Urothelium cell line (cell line): Measurements from ENCODE around the gene EHD1.

Experiments used
- DNase-seq: peaks from one replicate; pipeline ENCODE4 v3.0.0; 2011; ENCODE audit warnings: low spot score, mixed read lengths
- FAIRE-seq: peaks from 2 replicates; lab custom pipeline; 2011; peaks lifted over from hg19 to GRCh38; lab: Jason Lieb, UNC

The EHD1 gene

DNA sequence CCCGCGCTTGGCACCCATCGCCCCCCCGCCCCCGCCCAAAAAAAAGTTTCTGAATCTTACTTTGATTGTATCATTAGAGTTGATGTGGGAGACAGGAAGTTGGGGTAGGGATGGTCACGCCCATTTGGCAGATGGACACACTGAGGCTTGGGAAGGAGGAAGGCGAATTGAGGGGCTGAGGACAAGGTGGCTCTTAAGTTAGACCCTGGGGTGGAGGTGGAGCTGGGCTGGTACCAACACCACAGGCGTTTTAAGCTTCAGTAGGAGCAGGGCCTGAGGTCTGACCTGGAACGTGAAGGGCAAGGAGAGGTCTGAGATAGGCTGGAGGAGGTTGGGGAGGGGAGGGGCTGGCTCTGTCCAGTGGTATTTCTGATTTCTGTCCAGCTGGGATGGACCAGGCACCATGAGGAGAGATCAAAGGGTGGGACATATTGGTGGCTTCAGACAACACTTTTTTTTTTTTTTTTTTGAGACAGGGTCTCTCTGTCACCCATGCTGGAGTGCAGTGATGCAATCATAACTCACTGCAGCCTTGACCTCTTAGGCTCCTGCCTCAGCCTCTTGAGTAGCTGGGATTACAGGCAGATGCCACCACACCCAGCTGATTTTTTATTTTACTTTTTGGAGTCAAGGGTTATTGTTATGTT is 33.2 kb downstream of the EHD1 start:
- DNase-seq: no peak
- FAIRE-seq: no peak

DNA sequence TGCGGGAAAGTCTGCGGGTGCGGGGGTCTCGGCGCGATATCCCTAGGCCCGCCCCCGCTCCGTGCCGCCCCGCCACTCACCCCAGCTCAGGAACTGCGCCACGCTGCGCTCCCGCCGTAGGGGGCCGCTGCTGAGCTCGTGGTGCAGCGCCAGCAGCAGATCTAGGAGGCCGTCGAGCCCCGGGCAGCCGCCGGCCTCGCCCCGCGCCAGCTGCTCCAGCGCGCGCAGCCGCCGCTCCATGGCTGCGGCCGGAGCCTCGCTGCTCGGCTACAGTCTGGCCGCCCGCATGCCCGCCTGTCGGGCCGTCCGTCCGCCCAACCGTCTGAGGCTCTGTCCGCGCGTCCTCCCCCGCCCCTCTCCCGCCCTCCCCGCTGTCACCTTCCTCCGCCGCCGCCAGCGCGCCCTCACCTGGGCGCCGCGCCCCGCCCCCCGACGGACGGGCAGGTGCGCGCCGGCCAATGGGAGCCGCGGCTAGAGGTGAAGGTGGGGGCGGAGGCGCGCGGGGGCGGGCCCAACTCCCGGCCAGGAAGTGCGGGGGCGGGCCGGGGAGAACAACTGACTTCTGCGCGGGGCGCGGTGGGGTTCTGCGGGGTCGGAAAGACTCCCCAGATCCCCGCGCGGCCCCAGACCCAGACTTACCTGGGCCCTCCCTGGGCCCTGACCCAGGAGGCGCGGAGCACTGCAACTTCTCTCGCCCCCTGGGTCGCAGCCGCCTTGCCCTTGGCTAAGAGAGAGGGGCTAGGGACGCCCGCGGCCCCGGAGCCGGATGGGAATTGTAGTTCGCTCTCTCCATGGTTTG is 33.9 kb downstream of the EHD1 start, which contains the start of gene CDC42BPG:
CDC42BPG (minus strand) TSS at position 324 of the 799 bp plus-strand sequence; CDS start at position 240, 84 bp downstream.
- DNase-seq: peak; percentile 85
- no peak for FAIRE-seq

DNA sequence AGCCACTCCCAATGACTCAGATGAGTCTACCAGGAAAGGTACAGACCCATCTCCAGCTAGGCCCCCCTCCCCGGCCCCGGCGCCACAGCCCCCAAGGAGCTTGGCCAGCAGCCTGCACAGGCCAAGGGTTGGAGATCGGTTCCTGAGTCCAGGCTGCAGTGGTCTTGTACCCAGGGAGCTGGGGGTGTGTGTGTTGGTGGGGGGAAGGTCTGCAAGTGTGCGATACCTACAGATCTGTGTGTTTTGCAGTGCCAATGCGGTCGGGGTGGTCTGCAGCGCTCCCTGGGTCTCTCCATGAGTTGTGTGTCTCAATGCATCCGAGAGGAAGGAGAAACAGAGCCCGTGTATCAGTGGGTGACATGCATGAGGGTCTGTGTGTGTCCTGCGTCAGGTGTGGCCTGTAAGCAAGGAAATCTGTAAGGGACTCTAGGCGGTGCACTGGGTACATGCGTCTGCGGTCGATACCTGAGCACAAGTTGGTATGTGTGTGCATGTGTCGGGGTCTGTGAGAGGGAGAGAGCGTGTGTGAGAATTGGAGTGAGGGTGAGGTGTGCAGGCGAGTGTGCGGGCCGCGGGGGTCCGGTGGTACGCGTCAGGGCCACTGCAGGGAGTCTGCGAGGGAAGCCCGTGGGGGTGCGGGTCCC is 34.6 kb downstream of the EHD1 start:
- FAIRE-seq: no peak
- DNase-seq: peak; percentile 40

- DNase-seq: peak; percentile 71
- peak; percentile 90 for FAIRE-seq
These were observed 35.4 kb downstream of the EHD1 start for GRCh38 chr11:64842851-64843685.

DNA sequence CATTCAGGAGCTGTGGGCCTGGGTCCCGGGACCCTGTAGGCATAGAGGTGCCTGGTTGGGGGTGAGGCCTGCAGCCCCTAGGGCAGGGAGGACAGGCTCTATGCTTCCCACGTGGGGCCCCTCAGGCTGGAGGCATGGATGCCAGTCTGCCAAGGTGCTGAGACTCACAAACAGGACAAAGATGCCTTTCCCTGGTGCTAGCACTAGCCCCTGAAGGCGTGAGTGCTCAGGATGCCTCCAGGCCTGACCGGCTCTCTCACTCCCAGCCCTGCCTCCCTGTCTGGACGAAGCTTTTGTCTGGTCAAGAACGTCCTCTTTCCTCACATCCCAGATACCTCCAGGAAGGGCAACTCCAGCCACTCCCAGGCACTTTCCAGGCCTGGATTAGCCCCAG is 36.1 kb downstream of the EHD1 start:
- DNase-seq (no peak), FAIRE-seq (no peak)

DNA sequence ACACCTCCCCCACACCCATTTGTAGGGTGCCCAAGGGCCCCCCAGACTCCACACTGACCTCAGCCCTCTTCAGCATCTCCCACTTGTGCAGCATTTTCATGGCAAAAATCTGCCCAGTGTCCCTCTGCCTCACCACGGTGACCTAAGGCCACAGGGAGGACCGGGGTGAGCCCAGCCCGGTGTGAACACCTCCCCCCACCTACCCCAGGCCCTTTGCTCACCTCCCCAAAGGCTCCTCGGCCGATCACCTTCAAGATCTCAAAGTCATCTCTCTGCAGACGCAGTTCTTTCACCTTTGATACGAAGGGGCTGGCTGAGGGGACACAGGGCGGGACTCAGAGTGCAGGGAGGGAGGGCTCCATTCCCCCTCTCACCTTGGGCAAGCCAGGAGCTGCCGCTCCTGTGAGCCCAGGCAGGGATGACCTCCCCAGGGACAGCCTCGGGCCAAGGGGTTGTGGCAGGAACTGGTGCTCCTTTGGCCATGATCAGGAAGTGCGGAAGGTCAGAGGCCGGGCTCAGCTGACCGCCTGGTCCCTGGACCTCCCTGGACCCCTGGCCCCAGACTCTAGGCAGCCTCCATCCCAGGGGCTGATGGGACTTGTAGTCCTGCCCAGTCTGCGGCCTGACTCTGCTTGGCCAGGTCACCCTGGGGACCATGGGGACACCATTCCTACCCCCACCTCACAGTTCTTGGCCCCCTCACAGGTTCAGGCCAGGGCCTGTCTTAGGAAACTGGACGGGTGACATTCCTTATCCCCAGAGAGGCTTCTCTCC is 36.6 kb downstream of the EHD1 start:
- DNase-seq: no peak
- FAIRE-seq: no peak

- FAIRE-seq (no peak), DNase-seq (no peak)
These were observed 38.3 kb downstream of the EHD1 start for GRCh38 chr11:64839887-64840782.

DNA sequence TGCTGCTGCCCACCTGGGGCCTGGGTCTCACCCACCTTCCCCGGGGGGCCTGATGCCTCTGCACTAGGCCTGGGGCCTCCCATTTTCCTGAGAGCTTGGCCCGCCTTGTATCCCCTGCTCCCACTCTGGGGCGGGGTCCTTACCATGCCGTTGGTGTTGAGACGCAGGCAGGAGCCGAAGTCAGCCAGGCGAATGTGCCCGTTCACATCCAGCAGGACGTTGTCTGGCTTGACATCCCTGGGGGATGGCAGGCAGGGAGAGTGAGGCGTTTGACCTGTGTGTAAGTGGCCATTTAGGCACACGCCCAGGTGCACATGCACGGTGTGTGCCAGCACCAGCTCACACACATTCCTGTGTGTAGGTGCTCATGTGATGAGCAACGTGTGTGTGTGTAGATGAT is 39.1 kb downstream of the EHD1 start:
- DNase-seq (no peak), FAIRE-seq (no peak)

DNA sequence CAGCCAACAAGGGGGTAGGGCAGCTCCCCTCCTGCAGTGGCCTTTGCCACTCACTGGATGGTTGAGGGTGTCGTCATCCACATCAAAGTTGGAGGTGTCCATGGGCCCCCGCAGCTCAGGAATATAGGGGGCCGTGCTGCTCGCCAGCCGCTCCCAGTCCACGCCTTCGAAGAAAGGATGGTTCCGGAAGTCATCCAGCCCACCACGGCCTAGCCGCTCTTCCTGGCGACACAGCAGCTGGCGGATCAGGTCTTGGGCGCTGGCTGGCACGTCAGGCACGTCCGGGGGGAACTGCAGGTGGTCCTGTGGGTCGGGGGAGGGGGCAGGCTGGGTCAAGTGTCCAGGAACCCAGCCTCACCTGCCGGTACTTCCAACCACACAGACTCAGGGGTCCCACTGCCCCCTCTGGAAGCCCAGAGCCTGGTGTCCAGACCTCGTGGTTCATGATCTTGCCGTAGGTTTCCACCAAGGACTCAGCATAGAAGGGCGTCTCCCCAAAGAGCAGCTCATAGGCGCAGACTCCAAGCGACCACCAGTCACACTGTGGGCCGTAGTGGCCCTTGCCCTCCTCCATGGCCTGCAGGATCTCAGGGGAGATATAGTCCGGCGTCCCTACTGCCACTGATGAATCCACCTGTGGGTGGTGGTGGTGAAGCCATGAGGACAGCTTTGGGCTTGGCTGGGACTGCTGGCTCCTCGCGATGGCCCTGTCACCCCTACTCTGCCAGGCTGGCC is 39.7 kb downstream of the EHD1 start:
- DNase-seq (no peak), FAIRE-seq (no peak)

- FAIRE-seq (no peak), DNase-seq (no peak)
These were observed 40.5 kb downstream of the EHD1 start for GRCh38 chr11:64837887-64838351.

GRCh38 chr11:64836448-64837072 is 41.9 kb downstream of the EHD1 start:
- DNase-seq (no peak), FAIRE-seq (no peak)

DNA sequence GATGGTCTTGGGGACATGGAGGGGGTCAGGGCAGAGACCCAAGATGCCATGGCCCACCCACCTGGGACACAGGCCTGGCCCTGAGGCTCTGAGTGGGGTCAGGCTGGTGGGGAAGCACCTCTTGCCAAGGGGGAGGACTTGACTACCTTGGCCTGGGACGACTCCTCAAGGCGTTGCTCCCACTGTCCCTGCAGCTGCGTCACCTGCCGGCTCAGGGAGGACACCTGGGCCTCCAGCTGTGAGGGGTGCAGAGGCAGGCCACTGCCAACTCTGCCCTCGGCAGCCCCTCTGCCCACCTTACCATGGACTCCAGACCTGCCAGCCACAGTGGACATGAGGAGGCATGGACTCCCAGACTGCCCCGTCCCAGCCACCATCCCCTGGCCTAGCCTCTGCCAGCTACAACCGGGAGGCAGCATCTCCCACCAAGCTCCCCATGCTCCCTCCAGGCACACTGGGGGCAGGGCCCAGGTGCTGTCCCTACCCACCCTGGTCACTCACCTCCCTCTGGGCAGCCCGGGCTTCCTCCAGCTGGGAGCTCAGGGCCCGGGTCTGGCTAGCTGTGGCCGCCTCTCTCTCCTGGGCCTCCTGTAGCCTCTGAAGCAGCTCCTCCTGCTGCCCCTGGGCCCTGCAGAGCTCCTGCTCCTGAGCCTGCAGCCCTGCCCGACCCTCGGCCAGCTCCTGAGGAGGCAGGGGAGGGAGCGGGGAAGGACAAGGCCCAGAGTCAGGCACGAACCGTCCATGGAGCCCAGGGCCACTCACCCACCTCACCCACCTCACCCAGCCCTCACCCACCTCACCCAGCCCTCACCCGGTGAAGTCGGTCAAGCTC is 42.6 kb downstream of the EHD1 start:
- FAIRE-seq: no peak
- no peak for DNase-seq

- DNase-seq (peak; percentile 94), FAIRE-seq (peak; percentile 99)
These were observed 43.5 kb downstream of the EHD1 start for GRCh38 chr11:64834723-64835615.

DNA sequence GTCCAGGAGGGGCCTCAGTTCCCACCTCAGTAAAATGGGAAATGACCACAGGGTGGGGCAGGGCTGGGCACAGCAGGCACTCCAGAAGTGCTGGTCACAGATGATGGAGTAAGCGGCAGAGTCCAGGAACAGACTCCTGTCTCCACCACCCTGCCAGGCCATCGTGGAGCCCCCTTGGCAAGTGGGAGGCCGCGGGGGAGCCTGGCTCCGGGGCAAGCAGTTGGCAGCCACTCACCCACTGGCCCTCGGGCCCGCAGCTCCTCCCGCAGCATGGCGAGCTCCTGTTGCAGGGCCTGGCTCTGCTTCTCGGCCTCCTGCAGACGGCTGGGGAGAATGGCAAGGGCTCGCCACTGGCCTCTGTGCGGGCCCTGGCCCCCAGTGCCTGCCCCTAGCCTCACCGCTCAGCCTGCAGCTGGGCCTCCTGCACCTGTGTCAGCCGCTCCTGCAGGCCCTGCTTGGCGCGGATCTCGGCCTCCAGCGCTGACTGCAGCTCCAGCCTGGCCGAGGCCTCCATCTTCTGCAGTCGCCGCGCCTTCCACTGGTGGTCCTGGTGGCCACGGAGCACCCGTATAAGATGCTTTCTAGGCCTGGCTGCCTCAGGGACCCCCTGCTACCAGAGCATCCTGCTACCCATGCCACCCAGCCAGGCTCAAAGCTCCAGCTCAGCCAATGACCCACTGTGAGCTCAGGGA is 44.2 kb downstream of the EHD1 start:
- FAIRE-seq: no peak
- DNase-seq: no peak

DNA sequence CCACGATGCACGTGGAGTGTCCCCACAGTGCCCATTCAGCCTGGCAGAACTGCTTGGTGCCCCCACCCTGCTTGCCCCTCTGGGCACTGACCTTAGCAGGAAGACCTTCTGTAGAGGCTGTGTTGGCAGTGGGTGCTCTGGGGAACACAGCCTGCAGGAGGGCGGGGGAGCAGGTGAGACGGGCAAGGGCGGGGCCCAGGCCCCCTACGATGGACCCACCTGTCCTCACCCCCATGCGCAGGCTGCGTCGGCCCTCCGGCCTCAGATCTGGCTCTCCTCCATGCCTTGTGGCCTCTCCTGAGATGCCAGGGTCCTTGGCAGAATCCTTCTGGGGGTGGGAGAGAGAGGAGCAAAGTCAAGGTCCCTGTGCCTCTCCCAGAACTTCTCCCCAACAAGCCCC is 44.9 kb downstream of the EHD1 start:
- no peak for FAIRE-seq
- DNase-seq: no peak

DNA sequence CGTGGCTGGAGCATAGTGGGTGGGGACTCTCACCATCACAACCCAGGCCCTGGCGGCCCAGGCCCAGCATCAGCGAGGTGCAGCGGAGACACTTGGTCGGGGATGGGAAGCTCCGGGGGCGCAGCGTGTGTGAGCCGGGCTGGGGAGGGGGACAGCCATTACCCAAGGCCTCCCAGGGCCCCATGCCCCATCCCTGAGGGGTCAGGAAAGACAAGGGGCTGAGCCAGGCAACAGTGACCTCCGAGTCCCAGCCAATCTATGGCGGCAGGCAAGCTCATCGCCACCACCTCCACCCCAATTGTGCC is 45.3 kb downstream of the EHD1 start:
- no peak for FAIRE-seq
- DNase-seq: no peak
